GM12864 (cell line): ENCODE measurements around the gene SLC7A6OS.

Experiments used
- DNase-seq: peaks from one replicate; pipeline ENCODE4 v3.0.0-alpha.2; 2011; ENCODE audit warnings: low read depth
- H3K4me3 ChIP-seq: 2 replicates; pipeline ENCODE4 v1.5.1; 2011; ENCODE audit warnings: mild to moderate bottlenecking, low read depth, low read length, control low read depth
- TF ChIP-seq, protein P1 (sequence below): IDR thresholded peaks from 2 replicates; pipeline ENCODE4 v1.5.1; 2011; ENCODE audit warnings: low read depth, mild to moderate bottlenecking, moderate library complexity, low read length, control low read depth, inconsistent platforms; ENCODE audit errors: missing control alignments

Gene SLC7A6OS

DNA sequence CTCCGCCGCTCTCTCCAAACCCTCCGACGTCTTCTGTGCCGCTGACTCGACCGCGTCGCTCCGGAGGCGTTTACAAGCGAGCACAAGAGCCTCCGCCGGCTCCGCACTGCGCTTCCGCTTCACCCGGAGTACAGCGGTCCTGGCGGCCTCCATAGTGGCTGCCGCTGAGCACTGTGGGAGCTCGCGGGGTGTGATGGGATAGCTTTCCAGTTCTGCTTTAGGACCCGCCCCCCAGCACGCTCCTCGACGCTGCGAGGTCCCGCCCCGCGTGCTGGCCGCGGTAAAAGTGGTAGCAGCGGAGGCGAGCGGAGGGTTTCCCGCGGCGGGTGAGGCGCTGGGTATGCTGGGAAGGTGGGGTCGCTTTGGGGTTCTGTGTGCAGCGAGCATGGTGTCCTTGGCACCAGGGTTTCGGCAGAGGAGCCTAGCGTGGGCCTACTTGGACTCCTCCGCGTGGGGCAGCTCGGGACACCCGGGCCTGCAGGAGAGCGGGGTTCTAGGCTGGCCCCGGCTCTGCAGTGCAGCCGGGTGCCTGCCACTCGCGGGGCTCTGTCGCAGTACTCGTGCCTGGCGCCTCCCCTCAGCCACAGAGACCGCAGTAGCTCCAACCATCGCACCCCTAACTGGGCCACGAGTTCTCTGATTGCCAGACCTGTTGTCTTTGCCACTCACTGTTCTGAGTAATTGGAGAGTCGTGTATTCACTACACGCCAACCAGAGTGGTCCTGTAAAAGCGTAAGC is at the start of gene SLC7A6OS, which contains the start of gene PRMT7:
Gene SLC7A6OS (minus strand): TSS at position 173 of the 738 bp plus-strand sequence. CDS start 20 bp downstream, at position 153.
Gene PRMT7 (plus strand): TSS at position 246 of the 738 bp plus-strand sequence. CDS start 4,961 bp downstream, outside the sequence.
- TF ChIP-seq, protein P1, sequence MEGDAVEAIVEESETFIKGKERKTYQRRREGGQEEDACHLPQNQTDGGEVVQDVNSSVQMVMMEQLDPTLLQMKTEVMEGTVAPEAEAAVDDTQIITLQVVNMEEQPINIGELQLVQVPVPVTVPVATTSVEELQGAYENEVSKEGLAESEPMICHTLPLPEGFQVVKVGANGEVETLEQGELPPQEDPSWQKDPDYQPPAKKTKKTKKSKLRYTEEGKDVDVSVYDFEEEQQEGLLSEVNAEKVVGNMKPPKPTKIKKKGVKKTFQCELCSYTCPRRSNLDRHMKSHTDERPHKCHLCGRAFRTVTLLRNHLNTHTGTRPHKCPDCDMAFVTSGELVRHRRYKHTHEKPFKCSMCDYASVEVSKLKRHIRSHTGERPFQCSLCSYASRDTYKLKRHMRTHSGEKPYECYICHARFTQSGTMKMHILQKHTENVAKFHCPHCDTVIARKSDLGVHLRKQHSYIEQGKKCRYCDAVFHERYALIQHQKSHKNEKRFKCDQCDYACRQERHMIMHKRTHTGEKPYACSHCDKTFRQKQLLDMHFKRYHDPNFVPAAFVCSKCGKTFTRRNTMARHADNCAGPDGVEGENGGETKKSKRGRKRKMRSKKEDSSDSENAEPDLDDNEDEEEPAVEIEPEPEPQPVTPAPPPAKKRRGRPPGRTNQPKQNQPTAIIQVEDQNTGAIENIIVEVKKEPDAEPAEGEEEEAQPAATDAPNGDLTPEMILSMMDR: no peak
- peak within 1 kb of the TSS; percentile 97 for H3K4me3 ChIP-seq
- peak; percentile 79 for DNase-seq

DNA sequence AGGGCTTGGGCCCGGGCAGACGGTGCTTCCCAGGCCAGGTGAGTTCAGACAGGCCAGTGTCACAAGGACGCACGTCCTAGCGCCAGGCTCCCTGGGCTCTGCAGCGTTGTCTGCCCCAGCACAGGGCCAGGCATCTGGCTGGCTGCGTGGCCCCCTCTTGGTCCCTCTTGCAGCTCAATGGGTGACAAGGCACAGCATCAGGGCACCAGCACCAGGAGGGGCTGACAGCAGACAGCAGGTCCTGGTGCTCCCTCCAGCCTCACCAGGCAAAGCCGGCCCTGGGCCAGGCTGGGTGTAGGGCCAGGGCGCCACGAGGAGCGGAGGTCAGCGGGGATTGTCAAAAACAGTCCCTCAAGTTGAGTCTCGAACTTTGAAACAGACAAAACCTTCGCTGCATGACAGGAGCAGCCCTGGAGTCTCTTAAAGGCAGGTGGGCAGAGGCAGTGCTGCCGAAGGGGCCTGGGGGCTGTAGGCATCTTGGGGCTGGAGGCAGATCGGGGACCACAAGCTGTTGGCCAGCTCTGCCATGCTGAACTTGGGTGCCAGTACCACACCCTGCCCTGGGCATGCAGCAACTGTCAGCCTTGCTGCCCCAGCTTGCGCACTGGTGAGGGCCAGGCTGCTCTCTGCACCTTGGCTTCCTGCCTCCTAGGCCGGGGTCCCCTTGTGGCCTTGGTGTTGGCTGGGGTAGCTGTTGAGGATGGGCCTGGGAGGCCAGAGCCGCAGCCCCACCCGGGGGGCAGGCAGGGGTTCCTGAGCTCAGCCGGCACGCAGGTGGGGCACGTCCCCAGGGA is 48.8 kb upstream of the SLC7A6OS start:
- DNase-seq: no peak
- TF ChIP-seq, protein P1: no peak

DNA sequence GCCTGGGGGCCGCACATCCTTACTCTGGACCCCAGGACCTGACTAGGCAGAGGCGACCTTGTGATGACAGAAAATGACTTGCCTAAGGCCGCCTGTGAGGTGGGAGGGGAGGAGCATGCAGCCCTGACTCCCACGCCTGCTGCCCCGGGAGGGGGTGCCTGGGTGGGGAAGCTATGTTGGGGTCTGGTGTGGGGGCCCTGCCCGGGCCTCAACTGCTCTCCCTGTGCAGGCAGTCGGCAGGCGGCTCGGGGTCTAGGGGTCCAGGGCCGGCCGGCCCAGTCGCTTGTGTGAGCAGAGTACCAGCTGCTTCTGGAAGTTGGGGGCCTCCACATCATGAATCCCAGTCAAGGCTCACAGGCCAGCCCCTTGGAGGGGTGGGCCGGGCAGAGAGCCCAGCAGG is 48.2 kb upstream of the SLC7A6OS start:
- DNase-seq: no peak
- H3K4me3 ChIP-seq: no peak overlapping the region
- TF ChIP-seq, protein P1: no peak

More for the DNA sequence above, 48.8 kb upstream of the SLC7A6OS start:
- H3K4me3 ChIP-seq: no peak overlapping the region

DNA sequence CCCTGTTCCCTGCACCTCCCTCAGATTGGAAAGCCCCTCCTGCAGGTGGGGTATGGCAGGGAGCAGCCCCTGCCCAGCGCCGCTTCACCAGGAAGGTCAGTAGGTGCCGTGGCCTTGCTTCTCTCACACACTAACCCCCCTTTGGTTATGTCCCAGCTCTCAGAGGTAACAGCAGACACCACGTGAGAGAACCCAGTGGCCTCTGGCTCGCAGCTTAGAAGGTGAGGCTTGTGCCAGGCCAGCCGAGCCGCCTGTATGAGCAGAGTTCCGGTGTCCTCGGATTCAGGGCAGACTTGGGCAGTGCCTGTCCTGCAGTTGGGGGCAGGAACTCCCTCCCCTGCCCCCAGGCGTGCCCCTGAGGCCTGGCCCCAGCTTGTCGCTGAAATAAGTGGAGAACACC is 47.2 kb upstream of the SLC7A6OS start:
- TF ChIP-seq, protein P1: no peak
- H3K4me3 ChIP-seq: no peak overlapping the region

DNA sequence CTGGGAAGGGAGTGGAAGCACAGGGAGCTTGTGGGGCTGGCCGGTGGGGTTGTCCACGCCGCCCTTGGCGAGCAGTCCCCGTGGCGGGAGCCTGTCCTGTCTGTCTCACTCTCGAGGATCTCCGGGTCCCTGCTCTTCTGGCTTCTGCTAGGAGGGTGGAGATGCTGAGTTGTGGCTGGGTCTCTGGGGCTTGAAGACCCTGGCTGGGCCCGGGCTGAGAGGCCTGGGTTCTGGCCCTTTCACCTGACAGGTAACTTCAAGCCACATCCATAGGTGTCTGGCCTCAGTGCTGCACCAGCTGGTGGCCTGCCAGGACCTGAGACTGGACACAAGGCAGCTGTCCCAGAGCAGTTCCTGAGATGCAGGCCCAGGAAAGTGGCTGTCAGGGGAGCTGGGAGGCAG is 46.8 kb upstream of the SLC7A6OS start:
- DNase-seq: no peak
- TF ChIP-seq, protein P1: peak; percentile 6
- no peak overlapping the region for H3K4me3 ChIP-seq

More for the DNA sequence above, 47.2 kb upstream of the SLC7A6OS start:
- DNase-seq: no peak

DNA sequence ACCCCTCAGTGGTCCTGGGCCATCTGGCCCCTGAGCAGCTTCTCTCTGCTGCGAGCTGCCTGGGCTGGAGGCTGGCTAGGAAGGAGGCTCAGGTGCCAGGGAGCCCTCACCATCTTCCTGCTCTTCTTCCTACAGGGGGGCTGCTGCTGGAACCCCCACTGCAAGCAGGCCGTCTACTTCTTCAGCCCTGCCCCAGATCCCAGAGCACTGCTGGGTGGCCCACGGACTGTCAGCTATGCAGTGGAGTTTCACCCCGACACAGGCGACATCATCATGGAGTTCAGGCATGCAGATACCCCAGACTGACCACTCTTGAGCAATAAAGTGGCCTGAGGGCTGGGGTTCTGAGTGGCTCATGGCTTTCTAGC is 46.2 kb upstream of the SLC7A6OS start:
- H3K4me3 ChIP-seq: no peak overlapping the region
- TF ChIP-seq, protein P1: no peak
- DNase-seq: no peak
